ENCODE measurements around the gene KIFC3.
A peak's percentile ranks its signal among the peaks of the same experiment; 100 is the strongest.

Gene KIFC3

DNA sequence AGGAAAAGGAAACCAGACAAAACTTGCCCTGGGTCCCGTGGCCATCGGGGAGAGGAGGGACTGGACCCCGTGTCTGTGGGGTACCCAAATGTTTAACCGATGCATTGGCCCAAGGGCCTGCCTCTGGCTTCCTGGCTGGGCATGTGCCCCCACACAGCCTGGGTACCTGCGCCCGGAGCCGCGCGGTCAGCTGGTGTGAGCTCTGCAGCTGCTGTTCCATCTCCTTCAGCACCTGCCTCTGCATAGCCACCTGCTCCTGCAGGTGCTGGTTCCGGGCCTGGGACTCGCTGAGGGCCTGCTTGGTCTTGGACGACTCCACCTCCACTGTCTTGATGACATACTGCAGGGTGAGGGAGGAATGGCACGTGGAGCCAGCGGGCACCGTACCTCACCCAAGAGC is 31.9 kb downstream of the KIFC3 start:
- DNase-seq (ENCODE audit: low read depth, low spot score), result no peak
- TF ChIP-seq, protein P1, sequence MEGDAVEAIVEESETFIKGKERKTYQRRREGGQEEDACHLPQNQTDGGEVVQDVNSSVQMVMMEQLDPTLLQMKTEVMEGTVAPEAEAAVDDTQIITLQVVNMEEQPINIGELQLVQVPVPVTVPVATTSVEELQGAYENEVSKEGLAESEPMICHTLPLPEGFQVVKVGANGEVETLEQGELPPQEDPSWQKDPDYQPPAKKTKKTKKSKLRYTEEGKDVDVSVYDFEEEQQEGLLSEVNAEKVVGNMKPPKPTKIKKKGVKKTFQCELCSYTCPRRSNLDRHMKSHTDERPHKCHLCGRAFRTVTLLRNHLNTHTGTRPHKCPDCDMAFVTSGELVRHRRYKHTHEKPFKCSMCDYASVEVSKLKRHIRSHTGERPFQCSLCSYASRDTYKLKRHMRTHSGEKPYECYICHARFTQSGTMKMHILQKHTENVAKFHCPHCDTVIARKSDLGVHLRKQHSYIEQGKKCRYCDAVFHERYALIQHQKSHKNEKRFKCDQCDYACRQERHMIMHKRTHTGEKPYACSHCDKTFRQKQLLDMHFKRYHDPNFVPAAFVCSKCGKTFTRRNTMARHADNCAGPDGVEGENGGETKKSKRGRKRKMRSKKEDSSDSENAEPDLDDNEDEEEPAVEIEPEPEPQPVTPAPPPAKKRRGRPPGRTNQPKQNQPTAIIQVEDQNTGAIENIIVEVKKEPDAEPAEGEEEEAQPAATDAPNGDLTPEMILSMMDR (IDR thresholded peaks at IDR 0.05; ENCODE audit: low read depth, low read length), result no peak
- H3K4me3 ChIP-seq (ENCODE audit: low read depth, low read length), result no peak overlapping the region
- in situ Hi-C loops (cut with HindIII; ENCODE audit: low sequenced_read_pairs), result no loop called here

DNA sequence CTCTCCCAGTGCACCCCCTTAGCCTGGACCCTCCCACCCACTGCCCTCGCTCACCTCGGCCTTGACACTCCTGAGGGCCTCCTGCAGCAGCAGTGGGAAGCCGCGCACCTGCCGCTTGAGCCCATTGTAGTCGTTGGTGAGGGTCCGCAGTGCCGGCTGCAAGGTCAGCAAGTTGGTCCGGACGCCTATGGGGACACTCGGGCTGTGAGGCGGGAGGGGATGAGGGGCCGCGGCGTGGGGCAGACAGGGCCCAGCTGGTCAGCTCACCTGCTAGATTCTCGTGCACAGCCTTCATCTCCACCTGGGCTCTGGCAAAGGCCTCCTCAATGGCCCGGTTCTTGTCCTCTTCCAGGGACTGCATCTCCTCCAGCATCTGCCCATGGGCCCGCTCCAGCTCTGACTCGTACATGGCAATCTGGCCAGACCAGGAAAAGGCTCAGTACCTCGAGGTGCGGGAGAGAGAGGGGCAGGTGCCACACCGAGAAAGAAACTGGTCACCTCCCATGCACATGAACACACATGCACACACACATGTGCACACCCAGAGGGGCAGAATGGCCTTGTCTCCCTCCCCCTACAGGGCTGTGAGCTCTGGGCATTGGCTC is 32.6 kb downstream of the KIFC3 start:
- TF ChIP-seq, protein P1 (IDR thresholded peaks at IDR 0.05; ENCODE audit: low read depth, low read length), result no peak
- no peak overlapping the region for H3K4me3 ChIP-seq (ENCODE audit: low read depth, low read length)
- in situ Hi-C loops (cut with HindIII; ENCODE audit: low sequenced_read_pairs), result no loop called here
- DNase-seq (ENCODE audit: low read depth, low spot score), result no peak

DNA sequence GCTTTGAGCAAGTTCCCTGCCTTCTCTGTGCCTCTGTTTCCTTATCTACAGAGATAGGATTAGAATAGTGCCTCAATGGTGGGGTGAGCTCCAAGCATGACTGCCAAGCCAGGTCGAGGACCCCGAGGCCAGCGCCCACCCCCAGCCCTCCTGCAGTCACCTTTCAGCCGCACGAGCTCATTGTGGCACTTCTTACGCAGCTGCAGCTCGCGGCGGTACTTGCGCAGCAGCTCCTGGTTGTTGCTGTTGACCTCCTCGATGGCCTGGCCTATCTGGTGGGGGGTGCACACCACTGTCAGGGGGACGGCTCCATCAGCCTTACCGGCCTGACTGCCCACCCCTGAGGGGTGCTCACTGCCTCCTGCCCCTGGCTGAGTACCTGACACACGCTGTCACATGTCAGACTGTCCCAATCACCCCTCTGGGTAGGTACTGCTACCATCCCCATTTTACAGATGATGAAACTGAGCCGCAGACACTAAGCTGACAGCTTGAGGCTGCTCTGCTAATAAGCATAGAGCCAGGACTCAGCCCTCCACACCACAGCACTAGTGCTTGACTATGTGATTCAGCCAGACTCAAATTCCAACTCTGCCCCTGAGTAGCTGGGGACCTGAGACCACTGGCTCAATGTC is 35.5 kb downstream of the KIFC3 start:
- TF ChIP-seq, protein P1 (IDR thresholded peaks at IDR 0.05; ENCODE audit: low read depth, low read length), result no peak
- H3K4me3 ChIP-seq (ENCODE audit: low read depth, low read length), result no peak overlapping the region
- no peak for DNase-seq (ENCODE audit: low read depth, low spot score)
- in situ Hi-C loops (cut with HindIII; ENCODE audit: low sequenced_read_pairs), result no loop called here

DNA sequence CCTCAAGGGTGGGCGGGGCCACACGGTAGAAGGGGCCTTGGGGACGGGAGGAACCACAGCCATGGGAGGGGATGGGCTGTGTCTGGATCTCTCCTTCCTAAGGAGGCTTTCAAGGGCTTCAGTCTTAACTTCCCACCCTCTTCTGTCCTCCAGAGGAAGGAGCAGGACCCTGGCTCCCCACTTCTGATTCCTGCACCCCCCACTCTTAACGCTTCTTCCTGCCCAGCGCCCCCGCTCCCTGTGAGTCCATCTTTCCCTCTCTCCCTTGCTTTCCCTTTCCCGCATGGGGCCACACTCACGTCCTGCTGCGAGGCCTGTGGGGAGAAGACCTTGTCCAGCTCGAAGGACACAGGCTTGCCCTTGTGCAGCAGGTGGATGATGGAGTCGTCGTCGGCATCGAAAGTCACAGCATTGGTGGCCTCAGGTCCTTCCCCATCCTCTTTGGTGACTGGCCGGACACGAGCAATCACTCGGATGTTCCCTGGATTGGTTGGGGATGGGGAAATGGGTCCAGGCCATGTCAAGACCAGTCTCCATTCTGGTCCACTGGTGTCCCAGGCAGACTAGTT is 37.0 kb downstream of the KIFC3 start:
- TF ChIP-seq, protein P1 (IDR thresholded peaks at IDR 0.05; ENCODE audit: low read depth, low read length), result no peak
- DNase-seq (ENCODE audit: low read depth, low spot score), result no peak
- H3K4me3 ChIP-seq (ENCODE audit: low read depth, low read length), result no peak overlapping the region

DNA sequence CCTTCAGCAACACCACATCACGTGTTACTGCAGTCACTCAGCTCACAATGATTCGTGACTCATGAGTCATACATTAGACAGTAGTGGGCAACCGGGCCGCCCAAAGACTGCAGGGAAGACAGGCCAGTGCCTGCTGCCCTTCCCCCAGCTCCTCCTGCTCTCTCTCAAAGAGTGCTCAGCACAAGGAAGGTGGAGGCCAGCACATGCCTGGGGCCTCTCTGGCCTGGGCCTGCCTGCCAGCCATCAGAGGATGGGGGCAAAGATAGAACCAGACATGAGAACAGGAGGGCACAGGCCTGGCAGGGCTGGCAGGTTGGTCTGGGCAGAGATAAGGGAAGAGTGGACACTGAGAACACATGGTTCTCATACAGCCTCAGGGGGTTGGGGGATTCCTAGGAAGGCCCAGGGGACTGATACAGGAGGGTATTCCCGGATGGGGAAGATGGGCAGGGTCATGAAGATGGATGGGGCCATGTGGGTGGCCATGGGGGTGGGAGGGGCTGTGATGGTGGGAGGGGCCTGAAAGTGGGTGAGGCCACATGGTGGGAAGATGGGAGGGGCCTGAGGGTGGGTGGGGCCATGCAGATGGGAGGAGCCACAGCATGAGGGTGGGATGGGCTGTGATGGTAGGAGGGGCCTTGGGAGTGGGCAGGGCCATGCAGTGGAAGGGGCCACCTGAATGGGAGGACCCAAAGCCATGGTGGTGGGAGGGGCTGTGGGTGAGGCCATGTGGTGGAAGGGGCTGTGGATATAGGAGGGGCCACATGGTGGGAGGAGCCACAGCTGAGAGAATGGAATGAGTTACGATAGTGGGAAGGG is 37.7 kb downstream of the KIFC3 start:
- DNase-seq (ENCODE audit: low read depth, low spot score), result peak; percentile 76
- in situ Hi-C loops (cut with HindIII; ENCODE audit: low sequenced_read_pairs), result no loop called here
- no peak overlapping the region for H3K4me3 ChIP-seq (ENCODE audit: low read depth, low read length)
- TF ChIP-seq, protein P1 (IDR thresholded peaks at IDR 0.05; ENCODE audit: low read depth, low read length), result no peak

More for the DNA sequence above, 37.0 kb downstream of the KIFC3 start:
- in situ Hi-C loops (cut with HindIII; ENCODE audit: low sequenced_read_pairs), result no loop called here

DNA sequence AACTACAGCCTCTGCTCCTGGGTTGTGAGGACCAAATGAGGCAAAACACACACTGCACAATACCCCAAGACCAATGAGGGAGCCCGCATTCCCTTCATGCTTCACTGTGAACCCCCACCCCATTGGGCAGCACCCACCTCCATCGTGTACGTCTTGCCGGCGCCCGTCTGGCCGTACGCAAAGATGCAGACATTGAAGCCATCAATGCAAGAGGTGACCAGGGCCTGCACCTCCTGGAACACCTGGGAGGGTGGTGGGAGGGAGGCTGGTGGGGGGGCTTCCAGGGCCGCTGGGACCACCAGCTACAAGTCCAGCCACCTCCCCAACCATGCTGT is 38.3 kb downstream of the KIFC3 start:
- H3K4me3 ChIP-seq (ENCODE audit: low read depth, low read length), result no peak overlapping the region
- in situ Hi-C loops (cut with HindIII; ENCODE audit: low sequenced_read_pairs), result no loop called here
- no peak for DNase-seq (ENCODE audit: low read depth, low spot score)
- TF ChIP-seq, protein P1 (IDR thresholded peaks at IDR 0.05; ENCODE audit: low read depth, low read length), result no peak
